ENCODE data around the gene GABRP. TPM values are rescaled to one million over a fixed set of nuclear protein-coding genes. Genes with fewer than 3 reads are reported as not detected.
A peak's percentile ranks its signal among the peaks of the same experiment; 100 is the strongest.

Gene GABRP
- total and polyA plus RNA-seq, 4 donors, result 0.08 to 0.17 TPM; not detected in 2

DNA sequence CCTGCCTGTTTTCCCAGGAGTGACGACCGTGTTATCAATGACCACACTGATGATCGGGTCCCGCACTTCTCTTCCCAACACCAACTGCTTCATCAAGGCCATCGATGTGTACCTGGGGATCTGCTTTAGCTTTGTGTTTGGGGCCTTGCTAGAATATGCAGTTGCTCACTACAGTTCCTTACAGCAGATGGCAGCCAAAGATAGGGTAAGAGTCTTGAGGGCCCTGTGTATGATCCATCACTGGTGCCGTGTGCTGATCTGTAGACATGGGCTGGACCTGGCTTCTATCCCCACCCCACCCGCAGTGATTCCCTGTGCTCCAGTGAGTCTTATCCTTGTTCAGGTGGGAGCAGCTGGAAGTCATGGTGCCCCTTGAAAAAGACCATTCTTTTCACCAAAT, 26.0 kb downstream of the GABRP start:
- H3K9me3 ChIP-seq (ENCODE audit: control insufficient read depth in 4 of 4, low read length in 3 of 4), result no peaks in the 10 kb centered on the region
- H3K27me3 ChIP-seq (ENCODE audit: control insufficient read depth in 4 of 4, insufficient read depth in 4 of 4, low read length in 3 of 4), result peaks cover 0 to 8% (median 0%) of the 10 kb centered on the region in 4 donors
- DNase-seq (ENCODE audit: low spot score), result no peak
- no peak overlapping the region for H3K27ac ChIP-seq (ENCODE audit: low read depth in 1 of 2, low read length in 2 of 2)
- H3K4me3 ChIP-seq (ENCODE audit: low read depth in 1 of 3, low read length in 3 of 3), result no peak overlapping the region
- H3K4me1 ChIP-seq (ENCODE audit: control insufficient read depth in 4 of 4, insufficient read depth in 4 of 4, low read length in 3 of 4), result no peaks in the 10 kb centered on the region
- no peak for TF ChIP-seq TAF1 (conservative IDR thresholded peaks at IDR 0.05)
- peak; percentile 74 to 88 for TF ChIP-seq RAD21 (IDR thresholded peaks at IDR 0.05)
- TF ChIP-seq, protein P1, sequence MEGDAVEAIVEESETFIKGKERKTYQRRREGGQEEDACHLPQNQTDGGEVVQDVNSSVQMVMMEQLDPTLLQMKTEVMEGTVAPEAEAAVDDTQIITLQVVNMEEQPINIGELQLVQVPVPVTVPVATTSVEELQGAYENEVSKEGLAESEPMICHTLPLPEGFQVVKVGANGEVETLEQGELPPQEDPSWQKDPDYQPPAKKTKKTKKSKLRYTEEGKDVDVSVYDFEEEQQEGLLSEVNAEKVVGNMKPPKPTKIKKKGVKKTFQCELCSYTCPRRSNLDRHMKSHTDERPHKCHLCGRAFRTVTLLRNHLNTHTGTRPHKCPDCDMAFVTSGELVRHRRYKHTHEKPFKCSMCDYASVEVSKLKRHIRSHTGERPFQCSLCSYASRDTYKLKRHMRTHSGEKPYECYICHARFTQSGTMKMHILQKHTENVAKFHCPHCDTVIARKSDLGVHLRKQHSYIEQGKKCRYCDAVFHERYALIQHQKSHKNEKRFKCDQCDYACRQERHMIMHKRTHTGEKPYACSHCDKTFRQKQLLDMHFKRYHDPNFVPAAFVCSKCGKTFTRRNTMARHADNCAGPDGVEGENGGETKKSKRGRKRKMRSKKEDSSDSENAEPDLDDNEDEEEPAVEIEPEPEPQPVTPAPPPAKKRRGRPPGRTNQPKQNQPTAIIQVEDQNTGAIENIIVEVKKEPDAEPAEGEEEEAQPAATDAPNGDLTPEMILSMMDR (IDR thresholded peaks at IDR 0.05; ENCODE audit: low read depth, low read length, missing input control), result peak; percentile 49
- TF ChIP-seq RXRA (IDR thresholded peaks at IDR 0.05), result no peak
- WGBS, result 51% methylated on average over 7 of the region's 7 CpGs
- no peaks in the 10 kb centered on the region for H3K36me3 ChIP-seq (ENCODE audit: control insufficient read depth in 4 of 4, insufficient read depth in 3 of 4, low read depth in 1 of 4, low read length in 3 of 4)
- no peak overlapping the region for H3K9ac ChIP-seq (ENCODE audit: low read depth in 1 of 2, low read length in 2 of 2)

GRCh38 chr5:170811719-170812118, 28.2 kb downstream of the GABRP start:
- Histone ChIP-seq H3K9me3 (ENCODE audit: control insufficient read depth in 4 of 4, low read length in 3 of 4) (no peaks in the 10 kb centered on the region), H3K4me1 (ENCODE audit: control insufficient read depth in 4 of 4, insufficient read depth in 4 of 4, low read length in 3 of 4) (no peaks in the 10 kb centered on the region), H3K27ac (ENCODE audit: low read depth in 1 of 2, low read length in 2 of 2) (no peak overlapping the region), H3K9ac (ENCODE audit: low read depth in 1 of 2, low read length in 2 of 2) (no peak overlapping the region), H3K36me3 (ENCODE audit: control insufficient read depth in 4 of 4, insufficient read depth in 3 of 4, low read depth in 1 of 4, low read length in 3 of 4) (no peaks in the 10 kb centered on the region), H3K27me3 (ENCODE audit: control insufficient read depth in 4 of 4, insufficient read depth in 4 of 4, low read length in 3 of 4) (peaks cover 0 to 4% (median 0%) of the 10 kb centered on the region in 4 donors), H3K4me3 (ENCODE audit: low read depth in 1 of 3, low read length in 3 of 3) (no peak overlapping the region)
- TF ChIP-seq YY1 (IDR thresholded peaks at IDR 0.05), result no peak
- TF ChIP-seq, protein P2, sequence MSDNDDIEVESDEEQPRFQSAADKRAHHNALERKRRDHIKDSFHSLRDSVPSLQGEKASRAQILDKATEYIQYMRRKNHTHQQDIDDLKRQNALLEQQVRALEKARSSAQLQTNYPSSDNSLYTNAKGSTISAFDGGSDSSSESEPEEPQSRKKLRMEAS (IDR thresholded peaks at IDR 0.05), result no peak
- TF ChIP-seq ATF3 (IDR thresholded peaks at IDR 0.05), result no peak
- TF ChIP-seq FOXA1 (IDR thresholded peaks at IDR 0.05), result no peak
- TF ChIP-seq TAF1 (conservative IDR thresholded peaks at IDR 0.05), result no peak
- no peak for TF ChIP-seq FOXA2 (IDR thresholded peaks at IDR 0.05)
- TF ChIP-seq, protein P1 (IDR thresholded peaks at IDR 0.05; ENCODE audit: low read depth, low read length, missing input control), result no peak
- TF ChIP-seq GABPA (IDR thresholded peaks at IDR 0.05 in 1 of 2, conservative IDR thresholded peaks at IDR 0.05 in 1 of 2), result no peak
- no peak for TF ChIP-seq SP1 (IDR thresholded peaks at IDR 0.05)
- no peak for TF ChIP-seq RAD21 (IDR thresholded peaks at IDR 0.05)
- TF ChIP-seq JUND (IDR thresholded peaks at IDR 0.05), result no peak
- DNase-seq (ENCODE audit: low spot score), result no peak
- 94% methylated on average over 4 of the region's 4 CpGs for WGBS

- Histone ChIP-seq H3K9ac (ENCODE audit: low read depth in 1 of 2, low read length in 2 of 2) (no peak overlapping the region), H3K9me3 (ENCODE audit: control insufficient read depth in 4 of 4, low read length in 3 of 4) (no peaks in the 10 kb centered on the region), H3K4me3 (ENCODE audit: low read depth in 1 of 3, low read length in 3 of 3) (no peak overlapping the region), H3K36me3 (ENCODE audit: control insufficient read depth in 4 of 4, insufficient read depth in 3 of 4, low read depth in 1 of 4, low read length in 3 of 4) (no peaks in the 10 kb centered on the region), H3K27me3 (ENCODE audit: control insufficient read depth in 4 of 4, insufficient read depth in 4 of 4, low read length in 3 of 4) (peaks cover 0 to 4% (median 0%) of the 10 kb centered on the region in 4 donors), H3K27ac (ENCODE audit: low read depth in 1 of 2, low read length in 2 of 2) (no peak overlapping the region), H3K4me1 (ENCODE audit: control insufficient read depth in 4 of 4, insufficient read depth in 4 of 4, low read length in 3 of 4) (no peaks in the 10 kb centered on the region)
- 90% methylated on average over 5 of the region's 5 CpGs for WGBS
- DNase-seq (ENCODE audit: low spot score), result no peak
- no peak for TF ChIP-seq FOXA1 (IDR thresholded peaks at IDR 0.05)
- no peak for TF ChIP-seq HNF4A (conservative IDR thresholded peaks at IDR 0.05)
- no peak for TF ChIP-seq REST (IDR thresholded peaks at IDR 0.05)
- TF ChIP-seq JUND (IDR thresholded peaks at IDR 0.05), result no peak
- no peak for TF ChIP-seq GABPA (IDR thresholded peaks at IDR 0.05 in 1 of 2, conservative IDR thresholded peaks at IDR 0.05 in 1 of 2)
- no peak for TF ChIP-seq HNF4G (IDR thresholded peaks at IDR 0.05)
- no peak for TF ChIP-seq RXRA (IDR thresholded peaks at IDR 0.05)
- no peak for TF ChIP-seq RAD21 (IDR thresholded peaks at IDR 0.05)
- no peak for TF ChIP-seq ATF3 (IDR thresholded peaks at IDR 0.05)
- TF ChIP-seq, protein P3, sequence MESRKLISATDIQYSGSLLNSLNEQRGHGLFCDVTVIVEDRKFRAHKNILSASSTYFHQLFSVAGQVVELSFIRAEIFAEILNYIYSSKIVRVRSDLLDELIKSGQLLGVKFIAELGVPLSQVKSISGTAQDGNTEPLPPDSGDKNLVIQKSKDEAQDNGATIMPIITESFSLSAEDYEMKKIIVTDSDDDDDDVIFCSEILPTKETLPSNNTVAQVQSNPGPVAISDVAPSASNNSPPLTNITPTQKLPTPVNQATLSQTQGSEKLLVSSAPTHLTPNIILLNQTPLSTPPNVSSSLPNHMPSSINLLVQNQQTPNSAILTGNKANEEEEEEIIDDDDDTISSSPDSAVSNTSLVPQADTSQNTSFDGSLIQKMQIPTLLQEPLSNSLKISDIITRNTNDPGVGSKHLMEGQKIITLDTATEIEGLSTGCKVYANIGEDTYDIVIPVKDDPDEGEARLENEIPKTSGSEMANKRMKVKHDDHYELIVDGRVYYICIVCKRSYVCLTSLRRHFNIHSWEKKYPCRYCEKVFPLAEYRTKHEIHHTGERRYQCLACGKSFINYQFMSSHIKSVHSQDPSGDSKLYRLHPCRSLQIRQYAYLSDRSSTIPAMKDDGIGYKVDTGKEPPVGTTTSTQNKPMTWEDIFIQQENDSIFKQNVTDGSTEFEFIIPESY (IDR thresholded peaks at IDR 0.05), result no peak
Observed at GRCh38 chr5:170813231-170813630, 29.7 kb downstream of the GABRP start.
